ENCODE measurements around the gene RGS7. TPM values are rescaled to one million over a fixed set of nuclear protein-coding genes. Genes with fewer than 3 reads are reported as not detected.

Gene RGS7
- polyA plus RNA-seq, 1 donor (not counting 4 experiments of a cell fraction or from before 2014, with no cell fraction given): not detected

DNA sequence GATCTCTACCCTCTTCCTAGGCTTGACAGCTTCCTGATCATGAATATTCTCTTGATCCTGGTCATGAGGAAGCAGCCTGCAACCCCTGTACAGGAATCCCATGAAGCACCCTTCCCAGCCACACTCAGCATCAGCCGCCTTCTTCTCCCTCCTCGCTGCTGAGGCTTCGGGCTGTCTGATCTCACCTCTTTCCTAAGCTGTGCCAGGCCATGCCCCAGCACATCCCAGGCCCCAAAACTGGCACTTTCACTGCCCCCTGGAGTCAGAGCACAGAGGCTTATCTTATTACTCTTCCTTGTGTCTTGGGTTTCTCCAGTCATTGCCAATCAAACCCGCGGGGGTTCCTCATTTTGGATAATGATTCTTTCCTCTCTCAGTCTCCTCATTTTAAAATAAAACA, 259.5 kb downstream of the RGS7 start:
- no peaks in the 10 kb centered on the region for H3K4me1 ChIP-seq (ENCODE audit: control insufficient read depth, extremely low read depth, insufficient read depth, low read length)
- no peaks in the 10 kb centered on the region for H3K36me3 ChIP-seq (ENCODE audit: control insufficient read depth in 2 of 2, extremely low read depth in 1 of 2, insufficient read depth in 2 of 2, low read length in 2 of 2)
- FAIRE-seq (no peak), DNase-seq (ENCODE audit: low read depth, low spot score) (no peak)
- no peak overlapping the region for H3K27ac ChIP-seq (ENCODE audit: control insufficient read depth, insufficient read depth, low read length)
- H3K9me3 ChIP-seq (ENCODE audit: control insufficient read depth, low read depth, low read length): no peaks in the 10 kb centered on the region
- H3K79me2 ChIP-seq (ENCODE audit: control insufficient read depth, insufficient read depth, low read length): no peaks in the 10 kb centered on the region
- H2AFZ ChIP-seq (ENCODE audit: control insufficient read depth, low read length): no peak overlapping the region
- H3K4me2 ChIP-seq (ENCODE audit: control insufficient read depth, extremely low read depth, insufficient read depth, low read depth, low read length): no peak overlapping the region
- H3K9me1 ChIP-seq (ENCODE audit: control insufficient read depth, extremely low read depth, insufficient read depth, low read length): no peaks in the 10 kb centered on the region
- H4K20me1 ChIP-seq (ENCODE audit: control insufficient read depth, extremely low read depth, insufficient read depth, low read length): no peaks in the 10 kb centered on the region
- no peak overlapping the region for H3K4me3 ChIP-seq (ENCODE audit: control insufficient read depth in 2 of 3, extremely low read depth in 1 of 3, insufficient read depth in 2 of 3, low read depth in 1 of 3, low read length in 3 of 3)
- no peaks in the 10 kb centered on the region for H3K27me3 ChIP-seq (ENCODE audit: control insufficient read depth, extremely low read depth, insufficient read depth, low read length)
- dilution Hi-C loops (cut with MboI; ENCODE audit: extremely low pct_ligation_motif_present, low sequenced_read_pairs): no loop called here
- no peak for TF ChIP-seq EZH2 (IDR thresholded peaks at IDR 0.05; ENCODE audit: low read length)
- H3K9ac ChIP-seq (ENCODE audit: control insufficient read depth, extremely low read depth, insufficient read depth, low read length): no peak overlapping the region

DNA sequence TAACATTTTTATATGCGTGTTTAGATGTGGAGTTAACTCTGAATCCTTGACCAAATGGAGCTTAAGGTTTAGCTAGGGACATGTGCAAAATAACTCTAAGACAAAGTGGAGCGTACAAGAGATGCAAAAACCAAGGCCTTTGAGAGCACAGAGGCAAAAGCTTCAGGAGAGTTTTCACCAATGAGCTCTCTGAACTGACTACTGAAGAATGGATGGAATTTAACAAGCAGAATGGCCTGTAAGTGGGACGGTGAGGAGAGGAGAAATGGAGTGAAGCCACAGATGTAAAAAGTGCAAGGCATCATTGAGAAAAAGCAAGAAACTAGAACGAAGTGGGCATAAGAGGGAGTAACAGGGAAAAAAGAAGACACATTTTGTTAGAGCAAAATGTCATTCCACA, 260.0 kb downstream of the RGS7 start:
- DNase-seq (ENCODE audit: low read depth, low spot score) (no peak), FAIRE-seq (no peak)
- dilution Hi-C loops (cut with MboI; ENCODE audit: extremely low pct_ligation_motif_present, low sequenced_read_pairs): no loop called here
- H3K4me1 ChIP-seq (ENCODE audit: control insufficient read depth, extremely low read depth, insufficient read depth, low read length): no peaks in the 10 kb centered on the region
- no peaks in the 10 kb centered on the region for H3K27me3 ChIP-seq (ENCODE audit: control insufficient read depth, extremely low read depth, insufficient read depth, low read length)
- no peak overlapping the region for H2AFZ ChIP-seq (ENCODE audit: control insufficient read depth, low read length)
- no peak overlapping the region for H3K27ac ChIP-seq (ENCODE audit: control insufficient read depth, insufficient read depth, low read length)
- no peaks in the 10 kb centered on the region for H3K9me1 ChIP-seq (ENCODE audit: control insufficient read depth, extremely low read depth, insufficient read depth, low read length)
- H3K36me3 ChIP-seq (ENCODE audit: control insufficient read depth in 2 of 2, extremely low read depth in 1 of 2, insufficient read depth in 2 of 2, low read length in 2 of 2): no peaks in the 10 kb centered on the region
- no peaks in the 10 kb centered on the region for H3K79me2 ChIP-seq (ENCODE audit: control insufficient read depth, insufficient read depth, low read length)
- no peak overlapping the region for H3K4me2 ChIP-seq (ENCODE audit: control insufficient read depth, extremely low read depth, insufficient read depth, low read depth, low read length)
- H4K20me1 ChIP-seq (ENCODE audit: control insufficient read depth, extremely low read depth, insufficient read depth, low read length): no peaks in the 10 kb centered on the region
- no peak overlapping the region for H3K9ac ChIP-seq (ENCODE audit: control insufficient read depth, extremely low read depth, insufficient read depth, low read length)
- no peaks in the 10 kb centered on the region for H3K9me3 ChIP-seq (ENCODE audit: control insufficient read depth, low read depth, low read length)
- H3K4me3 ChIP-seq (ENCODE audit: control insufficient read depth in 2 of 3, extremely low read depth in 1 of 3, insufficient read depth in 2 of 3, low read depth in 1 of 3, low read length in 3 of 3): no peak overlapping the region
- TF ChIP-seq, protein P1, sequence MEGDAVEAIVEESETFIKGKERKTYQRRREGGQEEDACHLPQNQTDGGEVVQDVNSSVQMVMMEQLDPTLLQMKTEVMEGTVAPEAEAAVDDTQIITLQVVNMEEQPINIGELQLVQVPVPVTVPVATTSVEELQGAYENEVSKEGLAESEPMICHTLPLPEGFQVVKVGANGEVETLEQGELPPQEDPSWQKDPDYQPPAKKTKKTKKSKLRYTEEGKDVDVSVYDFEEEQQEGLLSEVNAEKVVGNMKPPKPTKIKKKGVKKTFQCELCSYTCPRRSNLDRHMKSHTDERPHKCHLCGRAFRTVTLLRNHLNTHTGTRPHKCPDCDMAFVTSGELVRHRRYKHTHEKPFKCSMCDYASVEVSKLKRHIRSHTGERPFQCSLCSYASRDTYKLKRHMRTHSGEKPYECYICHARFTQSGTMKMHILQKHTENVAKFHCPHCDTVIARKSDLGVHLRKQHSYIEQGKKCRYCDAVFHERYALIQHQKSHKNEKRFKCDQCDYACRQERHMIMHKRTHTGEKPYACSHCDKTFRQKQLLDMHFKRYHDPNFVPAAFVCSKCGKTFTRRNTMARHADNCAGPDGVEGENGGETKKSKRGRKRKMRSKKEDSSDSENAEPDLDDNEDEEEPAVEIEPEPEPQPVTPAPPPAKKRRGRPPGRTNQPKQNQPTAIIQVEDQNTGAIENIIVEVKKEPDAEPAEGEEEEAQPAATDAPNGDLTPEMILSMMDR (optimal IDR thresholded peaks at IDR 0.05 in 1 of 3, IDR thresholded peaks at IDR 0.05 in 1 of 3, conservative IDR thresholded peaks at IDR 0.05 in 1 of 3; ENCODE audit: extremely low read depth in 1 of 3, insufficient read depth in 2 of 3, low read length in 3 of 3): no peak
- TF ChIP-seq EZH2 (IDR thresholded peaks at IDR 0.05; ENCODE audit: low read length): no peak

DNA sequence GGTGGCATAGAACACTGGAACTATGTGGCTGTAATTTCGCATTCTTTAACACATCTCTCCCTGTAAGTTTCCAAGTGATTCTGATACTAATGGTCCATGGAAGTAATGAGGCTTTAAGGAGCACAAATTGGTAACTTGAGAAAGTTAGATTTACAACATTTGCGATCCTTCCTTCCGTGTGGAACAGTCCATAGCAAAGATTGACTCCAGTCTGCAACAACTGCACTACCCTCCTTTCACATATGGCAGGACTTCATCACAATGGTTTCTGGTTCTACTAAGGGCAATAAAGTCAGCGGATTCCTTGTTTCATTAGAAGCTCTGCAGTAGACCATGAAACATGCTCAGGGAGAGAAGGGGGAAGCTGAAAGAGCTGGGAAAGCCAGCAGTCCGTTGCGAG, 261.2 kb downstream of the RGS7 start:
- Histone ChIP-seq H3K27me3 (ENCODE audit: control insufficient read depth, extremely low read depth, insufficient read depth, low read length) (no peaks in the 10 kb centered on the region), H3K4me1 (ENCODE audit: control insufficient read depth, extremely low read depth, insufficient read depth, low read length) (no peaks in the 10 kb centered on the region), H3K27ac (ENCODE audit: control insufficient read depth, insufficient read depth, low read length) (no peak overlapping the region), H3K36me3 (ENCODE audit: control insufficient read depth in 2 of 2, extremely low read depth in 1 of 2, insufficient read depth in 2 of 2, low read length in 2 of 2) (no peaks in the 10 kb centered on the region), H3K4me2 (ENCODE audit: control insufficient read depth, extremely low read depth, insufficient read depth, low read depth, low read length) (no peak overlapping the region), H3K9ac (ENCODE audit: control insufficient read depth, extremely low read depth, insufficient read depth, low read length) (no peak overlapping the region), H3K79me2 (ENCODE audit: control insufficient read depth, insufficient read depth, low read length) (no peaks in the 10 kb centered on the region), H3K9me1 (ENCODE audit: control insufficient read depth, extremely low read depth, insufficient read depth, low read length) (no peaks in the 10 kb centered on the region), H2AFZ (ENCODE audit: control insufficient read depth, low read length) (no peak overlapping the region), H4K20me1 (ENCODE audit: control insufficient read depth, extremely low read depth, insufficient read depth, low read length) (no peaks in the 10 kb centered on the region), H3K9me3 (ENCODE audit: control insufficient read depth, low read depth, low read length) (no peaks in the 10 kb centered on the region), H3K4me3 (ENCODE audit: control insufficient read depth in 2 of 3, extremely low read depth in 1 of 3, insufficient read depth in 2 of 3, low read depth in 1 of 3, low read length in 3 of 3) (no peak overlapping the region)
- DNase-seq (ENCODE audit: low read depth, low spot score) (no peak), FAIRE-seq (no peak)
- no peak for TF ChIP-seq EZH2 (IDR thresholded peaks at IDR 0.05; ENCODE audit: low read length)
- TF ChIP-seq, protein P1 (optimal IDR thresholded peaks at IDR 0.05 in 1 of 3, IDR thresholded peaks at IDR 0.05 in 1 of 3, conservative IDR thresholded peaks at IDR 0.05 in 1 of 3; ENCODE audit: extremely low read depth in 1 of 3, insufficient read depth in 2 of 3, low read length in 3 of 3): no peak
- dilution Hi-C loops (cut with MboI; ENCODE audit: extremely low pct_ligation_motif_present, low sequenced_read_pairs): no loop called here

Measured in keratinocyte (primary cell).